Prostate gland (tissue), 2 donors: Measurements from ENCODE around the gene TSC22D1.

ENCODE experiments used
- POLR2A ChIP-seq: fragments of 450-650 bp; IDR thresholded peaks from one replicate; pipeline ENCODE4 v1.6.1; 2016; ENCODE audit warnings: antibody characterized with exemption, mild to moderate bottlenecking
- POLR2AphosphoS5 ChIP-seq: sonication (generic); formaldehyde crosslinking; IDR thresholded peaks from one replicate; pipeline ENCODE4 v1.6.1; 2017; ENCODE audit warnings: antibody characterized with exemption
- TF ChIP-seq, protein P1 (sequence below), 4 experiments: fragments of 200-600 bp in 2 of 4; fragments of 450-650 bp in 2 of 4; sonication (generic) in 2 of 4; IDR thresholded peaks; 1 replicate in 3 of 4; 2 replicates in 1 of 4; pipeline ENCODE4 v1.5.1; 2016 to 2019; ENCODE audit warnings: antibody characterized with exemption in 4 of 4, mild to moderate bottlenecking in 2 of 4, moderate library complexity in 2 of 4

DNA sequence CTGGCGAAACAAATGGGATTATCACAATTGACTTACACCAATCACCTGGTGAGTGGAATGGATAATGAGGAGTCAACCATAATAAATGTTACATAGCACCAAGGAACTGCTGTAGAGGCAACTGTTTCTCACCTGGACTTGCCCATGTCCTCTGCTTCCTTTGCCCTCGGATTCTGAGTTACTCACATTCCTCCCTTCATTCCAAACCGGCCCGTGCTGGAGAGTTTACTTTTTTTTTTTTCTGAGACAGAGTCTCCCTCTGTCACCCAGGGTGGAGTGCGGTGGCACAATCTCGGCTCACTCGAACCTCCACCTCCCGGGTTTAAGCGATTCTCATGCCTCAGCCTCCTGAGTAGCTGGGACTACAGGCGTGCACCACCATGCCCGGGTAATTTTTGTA lies 41.5 kb upstream of the TSC22D1 start:
- TF ChIP-seq, protein P1, sequence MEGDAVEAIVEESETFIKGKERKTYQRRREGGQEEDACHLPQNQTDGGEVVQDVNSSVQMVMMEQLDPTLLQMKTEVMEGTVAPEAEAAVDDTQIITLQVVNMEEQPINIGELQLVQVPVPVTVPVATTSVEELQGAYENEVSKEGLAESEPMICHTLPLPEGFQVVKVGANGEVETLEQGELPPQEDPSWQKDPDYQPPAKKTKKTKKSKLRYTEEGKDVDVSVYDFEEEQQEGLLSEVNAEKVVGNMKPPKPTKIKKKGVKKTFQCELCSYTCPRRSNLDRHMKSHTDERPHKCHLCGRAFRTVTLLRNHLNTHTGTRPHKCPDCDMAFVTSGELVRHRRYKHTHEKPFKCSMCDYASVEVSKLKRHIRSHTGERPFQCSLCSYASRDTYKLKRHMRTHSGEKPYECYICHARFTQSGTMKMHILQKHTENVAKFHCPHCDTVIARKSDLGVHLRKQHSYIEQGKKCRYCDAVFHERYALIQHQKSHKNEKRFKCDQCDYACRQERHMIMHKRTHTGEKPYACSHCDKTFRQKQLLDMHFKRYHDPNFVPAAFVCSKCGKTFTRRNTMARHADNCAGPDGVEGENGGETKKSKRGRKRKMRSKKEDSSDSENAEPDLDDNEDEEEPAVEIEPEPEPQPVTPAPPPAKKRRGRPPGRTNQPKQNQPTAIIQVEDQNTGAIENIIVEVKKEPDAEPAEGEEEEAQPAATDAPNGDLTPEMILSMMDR (IDR thresholded peaks at IDR 0.05) = no peak
- TF ChIP-seq POLR2A = no peak
- no peak for TF ChIP-seq POLR2AphosphoS5
